GM18907 (cell line): ENCODE results near the gene LOC128125822.

Experiments
- ATAC-seq: cut with Tn5 transposase; IDR thresholded peaks from one replicate; pipeline ENCODE4 v1.9.1; 2021; ENCODE audit warnings: mild to moderate bottlenecking, moderate library complexity; ENCODE audit not compliant: unreplicated experiment

Gene LOC128125822

DNA sequence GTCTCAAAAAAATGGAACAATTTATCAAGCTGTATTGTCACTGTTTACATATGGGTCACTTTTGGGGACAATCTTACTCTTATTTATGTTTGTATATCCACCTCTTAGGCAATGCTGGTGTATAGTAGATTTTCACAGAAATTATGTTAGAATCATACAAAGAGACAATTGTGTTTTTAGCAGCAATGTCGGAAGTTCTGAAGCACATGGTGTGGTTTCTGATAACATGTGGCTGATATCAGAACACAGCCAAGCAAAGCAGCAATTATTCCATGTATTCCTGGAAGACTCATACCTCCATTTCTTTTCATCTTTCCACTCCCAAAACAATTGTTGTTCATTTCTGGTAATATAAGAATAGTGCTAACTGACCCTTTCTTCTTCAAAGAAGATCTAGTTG, 17.5 kb upstream of the LOC128125822 start:
- ATAC-seq = no peak

DNA sequence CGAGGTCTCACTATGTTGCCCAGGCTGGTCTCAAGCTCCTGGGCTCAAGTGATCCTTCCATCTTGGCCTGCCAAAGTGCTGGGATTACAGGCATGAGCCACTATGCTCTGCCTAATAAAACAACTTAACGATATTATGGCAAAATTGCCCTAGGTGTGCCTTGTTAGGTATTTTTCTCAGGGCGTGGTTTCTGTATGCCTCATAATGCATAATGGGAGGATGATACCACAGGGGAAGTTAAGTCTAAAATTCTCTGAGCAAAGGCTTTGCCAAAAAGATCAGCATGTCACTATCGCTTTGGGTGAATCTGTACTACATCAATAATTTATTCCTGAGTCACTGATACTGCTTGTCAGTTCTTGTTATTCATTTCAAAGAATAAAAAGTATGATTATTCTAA, 15.9 kb upstream of the LOC128125822 start:
- ATAC-seq = no peak

DNA sequence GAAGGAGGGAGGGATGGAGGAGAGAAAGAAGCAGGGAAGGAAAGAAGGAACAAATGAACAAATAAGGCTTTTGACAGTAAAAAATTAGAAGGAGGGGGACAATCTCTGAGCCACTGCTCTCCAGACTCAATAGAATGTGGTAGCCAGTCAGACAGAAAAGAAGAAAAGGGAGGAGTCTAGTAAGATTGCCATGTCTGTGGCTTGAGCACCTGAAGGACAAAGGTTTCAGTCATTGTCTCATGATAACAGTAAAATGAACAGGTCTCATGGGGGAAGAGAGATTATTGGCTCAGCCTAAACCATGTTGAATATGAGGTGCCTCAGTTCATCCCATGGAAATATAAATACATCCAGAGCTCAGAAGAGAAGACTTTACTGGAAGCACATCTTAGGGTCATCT, 14.0 kb upstream of the LOC128125822 start:
- ATAC-seq = peak; percentile 52

DNA sequence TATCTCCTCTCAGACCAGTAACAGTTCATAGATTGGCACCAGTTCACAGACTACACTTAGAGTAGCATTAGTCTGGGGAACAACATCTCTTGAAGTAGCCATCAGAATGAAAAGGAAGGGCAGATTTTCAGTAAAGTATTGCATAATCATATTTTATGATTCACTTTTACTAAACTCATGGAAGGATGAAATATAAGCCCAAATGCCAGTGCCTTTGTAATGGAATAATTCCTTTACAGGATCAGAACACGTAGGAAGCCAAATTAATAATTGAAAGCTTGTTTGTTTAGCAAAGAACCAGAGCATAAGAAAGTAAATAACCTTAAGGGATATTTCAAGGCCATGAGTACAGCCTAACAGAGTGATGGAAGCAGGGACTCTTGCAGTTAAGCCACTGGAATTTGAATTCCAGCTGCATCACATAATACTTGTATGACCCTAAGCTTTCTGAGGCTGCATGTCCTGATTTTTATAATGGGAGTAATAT, 11.4 kb upstream of the LOC128125822 start:
- no peak for ATAC-seq

DNA sequence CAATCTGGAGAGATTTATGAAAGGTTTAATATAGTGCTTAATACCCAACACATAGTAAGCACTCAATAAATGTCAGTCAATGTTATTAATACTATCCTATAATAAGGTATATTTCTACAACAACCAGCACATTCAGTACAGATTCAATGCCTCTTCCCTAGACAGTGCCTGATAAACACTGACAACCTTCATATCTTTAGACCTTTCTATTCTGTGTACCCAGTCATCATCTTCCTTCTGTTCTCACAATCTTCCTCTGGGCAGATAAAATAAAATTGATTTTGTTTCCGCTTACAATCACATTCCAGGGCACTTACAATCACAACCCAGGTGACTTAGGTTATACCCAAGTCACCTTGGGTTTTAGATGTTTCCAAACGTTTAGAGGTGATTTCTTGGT, 11.0 kb upstream of the LOC128125822 start:
- no peak for ATAC-seq

DNA sequence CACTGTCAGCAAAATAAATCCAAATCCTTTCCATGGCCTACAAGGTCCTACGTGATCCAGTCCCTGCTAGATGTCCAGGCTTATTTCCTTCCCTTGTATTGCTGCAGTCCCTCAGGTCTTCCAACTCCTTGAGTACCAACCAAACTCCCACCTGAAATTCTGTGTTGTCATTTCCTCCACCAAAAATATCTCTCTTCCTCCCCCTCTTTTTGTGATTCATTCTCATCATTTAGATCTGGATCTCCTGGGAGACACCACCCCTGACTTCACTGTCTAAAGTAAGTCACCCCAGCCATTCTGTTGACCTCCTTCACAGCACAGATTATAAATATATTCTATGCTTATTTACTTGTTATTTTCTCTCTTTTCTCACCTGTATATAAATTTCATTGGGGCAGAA, 9.0 kb upstream of the LOC128125822 start:
- ATAC-seq = no peak

DNA sequence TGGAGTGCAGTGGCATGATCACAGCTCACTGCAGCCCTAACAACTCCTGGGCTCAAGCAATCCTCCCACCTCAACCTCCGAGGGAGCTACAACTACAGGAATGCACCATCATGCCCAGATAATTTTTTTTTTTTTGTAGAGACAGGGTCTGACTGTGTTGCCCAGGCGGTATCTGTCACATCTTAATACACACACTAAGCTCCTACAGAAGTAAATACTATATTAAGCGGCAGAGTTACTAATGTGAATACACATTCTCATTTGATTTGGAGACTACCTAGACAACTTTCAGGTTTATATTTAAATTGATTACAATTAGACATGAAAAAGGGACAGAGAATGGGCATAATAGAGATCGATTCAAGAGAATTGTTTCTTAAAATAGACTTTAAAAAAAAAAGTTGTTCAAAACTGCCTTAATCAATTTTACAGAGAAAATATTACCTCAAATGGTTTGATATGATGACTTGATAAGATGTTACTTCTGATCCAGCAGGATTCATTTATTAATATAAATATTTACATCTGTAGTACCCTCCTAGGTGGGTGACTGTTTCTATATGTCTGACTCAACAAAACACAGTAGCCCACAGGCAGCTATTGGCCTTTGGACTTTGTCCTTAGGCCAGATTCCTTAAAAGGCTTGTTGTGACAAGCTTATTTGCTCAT, 7.1 kb upstream of the LOC128125822 start:
- ATAC-seq = no peak

DNA sequence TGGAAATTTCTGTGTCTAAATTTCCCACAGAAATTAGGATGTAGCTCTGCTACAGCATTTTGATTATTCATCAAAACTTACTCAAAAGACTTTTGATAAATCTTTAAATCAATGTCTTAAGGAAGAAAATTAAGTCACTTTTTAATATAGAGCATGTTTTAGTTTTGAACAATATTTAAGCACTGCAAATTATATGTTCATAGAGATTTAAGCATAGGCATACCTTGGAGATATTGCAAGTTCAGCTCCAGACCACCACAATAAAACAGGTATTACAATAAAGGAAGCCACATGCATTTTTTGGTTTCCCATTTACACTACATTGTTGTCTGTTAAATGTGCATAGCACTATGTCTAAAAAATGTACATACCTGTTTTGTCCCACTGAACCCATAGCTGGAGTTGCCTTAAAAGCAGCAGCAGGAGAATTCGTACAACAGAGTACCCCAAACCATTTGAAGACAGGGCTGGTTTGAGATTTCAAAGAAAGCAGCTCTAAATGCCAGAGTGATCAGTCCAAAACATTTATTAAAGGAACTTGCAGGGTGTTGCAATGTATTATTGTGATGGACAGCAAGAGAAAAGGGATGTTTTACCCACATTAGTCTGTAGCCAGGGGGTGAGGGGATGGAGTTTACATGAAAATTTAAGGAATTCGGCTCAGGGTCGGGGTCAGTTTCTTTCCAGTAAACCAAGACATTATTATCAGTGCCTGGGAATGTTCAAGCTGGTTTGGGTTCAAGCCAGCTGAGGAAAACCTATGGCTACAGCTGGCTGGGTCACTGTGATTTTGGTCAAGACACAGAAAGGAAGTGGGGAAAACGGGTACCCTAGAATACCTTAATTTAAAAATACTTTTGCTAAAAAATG, 6.3 kb upstream of the LOC128125822 start:
- ATAC-seq = no peak

DNA sequence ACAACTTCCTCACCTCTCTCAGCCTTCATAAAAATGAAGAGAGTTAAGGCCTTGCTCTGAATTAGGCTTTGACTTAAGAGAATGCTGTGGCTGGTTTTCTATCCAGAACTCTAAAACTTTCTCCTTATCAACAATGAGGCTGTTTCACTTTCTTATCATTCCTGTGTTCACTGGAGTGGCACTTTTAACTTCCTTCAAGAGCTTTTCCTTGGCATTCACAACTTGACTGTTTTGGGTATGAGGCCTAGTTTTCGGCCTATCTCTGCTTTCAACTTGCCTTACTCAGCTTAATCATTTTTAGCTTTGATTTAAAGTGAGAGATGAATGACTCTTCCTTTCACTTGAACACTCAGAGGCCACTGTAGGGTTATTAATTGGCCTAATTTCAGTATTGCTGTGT, 4.3 kb upstream of the LOC128125822 start:
- no peak for ATAC-seq

DNA sequence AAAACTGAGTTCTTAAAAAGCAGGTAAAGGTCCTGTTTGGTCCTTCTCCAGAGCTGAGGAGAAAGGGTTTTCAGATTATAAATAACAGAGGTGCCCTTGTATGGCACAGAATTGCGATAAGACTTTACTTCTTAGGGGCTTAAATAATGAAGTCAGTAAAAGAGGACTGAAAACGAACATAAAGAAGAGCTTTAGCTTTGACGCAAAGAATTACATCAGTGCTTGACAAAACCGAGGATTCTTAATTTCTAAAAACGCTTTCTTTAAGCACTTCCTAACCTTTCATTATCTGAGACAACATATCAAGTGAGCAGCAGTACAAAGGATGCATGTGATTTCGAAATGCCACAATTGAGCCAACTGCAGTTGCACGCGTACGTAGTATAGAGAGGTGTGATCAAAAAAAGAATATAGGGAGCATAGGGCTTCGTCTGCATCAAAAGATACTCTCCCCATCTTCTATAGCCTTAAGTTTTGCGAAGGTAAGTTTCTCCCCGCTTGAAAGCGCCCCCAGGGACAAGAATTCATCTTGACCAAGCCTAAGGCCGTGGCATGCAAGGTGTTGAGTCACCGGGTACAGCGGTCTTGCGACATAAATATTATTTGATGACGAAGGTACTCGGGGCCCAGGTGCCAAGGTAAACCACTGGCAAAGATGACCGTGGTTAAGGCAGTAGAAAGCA, 778 bp upstream of the LOC128125822 start:
- peak; percentile 18 for ATAC-seq

DNA sequence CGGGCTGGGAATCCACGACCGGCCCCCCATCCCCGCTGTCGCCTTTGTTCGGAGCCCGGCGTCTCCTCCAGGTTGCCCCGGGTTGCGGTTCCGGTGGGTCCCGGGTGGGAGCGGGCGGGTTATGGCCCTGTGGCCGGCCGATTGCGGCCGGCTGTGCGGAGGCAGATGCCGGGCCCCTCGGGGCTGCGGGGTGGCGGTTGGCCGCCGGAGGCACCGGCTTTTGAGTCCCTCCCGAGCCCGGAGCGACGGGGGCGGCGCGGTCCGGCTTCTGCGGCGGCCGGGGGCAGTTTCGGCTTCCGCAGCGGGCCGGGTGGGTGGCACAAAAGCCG, 431 bp downstream of the LOC128125822 start:
- peak; percentile 8 for ATAC-seq

DNA sequence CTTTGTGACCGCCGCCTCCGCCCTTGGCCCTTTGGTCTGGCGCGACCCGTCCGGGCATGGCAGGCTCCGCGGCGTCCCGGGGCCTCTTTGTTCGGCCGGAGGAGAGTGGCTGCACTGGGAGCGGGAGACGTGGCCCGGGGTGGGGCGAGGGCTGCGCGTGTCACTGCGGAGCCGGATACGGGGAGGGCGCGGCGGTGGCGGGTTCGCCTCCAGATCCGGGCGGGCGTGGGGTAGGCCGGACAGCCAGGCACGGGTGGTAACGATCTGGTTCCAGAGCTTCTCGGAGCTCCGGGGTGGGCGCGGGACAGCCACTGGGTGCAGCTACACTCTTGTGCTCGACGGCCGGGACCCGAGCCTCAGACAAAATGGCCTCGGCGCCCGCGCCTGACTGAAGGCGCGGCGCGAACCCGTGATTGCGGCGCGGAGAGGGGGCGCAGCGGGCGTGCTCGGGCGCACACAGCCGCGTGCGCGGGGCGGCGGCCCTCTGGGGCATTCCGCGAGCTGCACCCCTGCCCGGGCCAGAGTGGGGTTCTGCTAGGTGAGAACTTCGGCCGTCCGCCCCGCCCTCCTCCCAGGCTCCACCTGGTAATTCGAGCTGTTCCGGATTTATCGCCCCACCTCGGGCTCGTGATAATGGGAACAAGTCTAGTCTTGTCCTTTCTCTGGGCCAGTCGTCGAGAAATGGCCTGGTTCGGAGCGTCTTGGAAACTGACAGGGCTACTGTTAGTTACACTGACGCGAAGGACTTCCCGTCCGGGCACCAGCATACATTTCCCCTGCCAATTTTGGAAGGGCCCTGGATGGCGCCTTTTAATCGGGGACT, 1.0 kb downstream of the LOC128125822 start:
- peak; percentile 56 for ATAC-seq

DNA sequence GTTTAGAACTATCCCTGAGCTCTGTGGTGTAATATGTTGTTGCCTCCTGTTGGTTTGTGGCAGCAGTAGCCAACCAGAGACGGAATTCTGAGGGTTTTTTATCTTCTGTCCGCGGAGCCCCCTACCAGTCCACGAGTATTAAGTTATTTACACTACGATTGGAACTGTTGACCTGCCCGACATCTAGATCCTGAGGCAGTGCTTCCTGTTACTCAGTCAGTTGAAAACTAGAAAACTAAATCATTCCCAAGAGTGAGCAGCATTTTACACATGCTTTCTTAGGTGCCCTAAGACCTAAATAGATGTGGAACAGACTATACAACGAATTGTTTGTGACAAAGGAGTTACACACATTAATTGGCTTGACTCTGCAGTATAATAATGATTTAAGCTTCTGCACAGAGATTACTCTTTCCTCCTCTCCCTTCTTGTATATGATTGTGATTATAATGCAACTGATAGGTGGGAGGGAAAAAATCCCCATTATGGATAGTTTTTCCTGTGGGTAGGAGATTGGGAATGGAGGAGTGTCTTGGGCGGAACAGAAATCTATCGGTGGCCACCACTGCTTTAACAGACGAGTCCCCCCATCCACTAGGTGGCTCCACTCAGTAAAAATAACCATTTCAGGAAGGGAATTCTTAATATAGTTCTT, 1.7 kb downstream of the LOC128125822 start:
- ATAC-seq = no peak

DNA sequence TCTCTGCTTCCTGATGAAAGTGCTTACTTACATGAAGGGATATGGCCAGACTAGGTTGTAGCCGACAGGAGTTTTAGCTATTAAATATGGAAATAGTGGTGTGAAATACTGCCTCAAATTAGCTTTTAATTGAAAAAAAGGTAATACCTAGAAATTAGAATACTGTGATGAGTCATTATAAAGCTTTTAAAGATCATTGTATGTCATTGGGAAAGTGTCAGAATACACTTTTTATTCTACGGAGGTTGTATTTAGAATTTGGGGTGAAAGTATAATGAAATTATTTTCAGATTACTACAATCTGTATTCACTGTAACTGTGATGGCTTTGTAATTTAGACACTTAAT, 2.2 kb downstream of the LOC128125822 start:
- no peak for ATAC-seq

DNA sequence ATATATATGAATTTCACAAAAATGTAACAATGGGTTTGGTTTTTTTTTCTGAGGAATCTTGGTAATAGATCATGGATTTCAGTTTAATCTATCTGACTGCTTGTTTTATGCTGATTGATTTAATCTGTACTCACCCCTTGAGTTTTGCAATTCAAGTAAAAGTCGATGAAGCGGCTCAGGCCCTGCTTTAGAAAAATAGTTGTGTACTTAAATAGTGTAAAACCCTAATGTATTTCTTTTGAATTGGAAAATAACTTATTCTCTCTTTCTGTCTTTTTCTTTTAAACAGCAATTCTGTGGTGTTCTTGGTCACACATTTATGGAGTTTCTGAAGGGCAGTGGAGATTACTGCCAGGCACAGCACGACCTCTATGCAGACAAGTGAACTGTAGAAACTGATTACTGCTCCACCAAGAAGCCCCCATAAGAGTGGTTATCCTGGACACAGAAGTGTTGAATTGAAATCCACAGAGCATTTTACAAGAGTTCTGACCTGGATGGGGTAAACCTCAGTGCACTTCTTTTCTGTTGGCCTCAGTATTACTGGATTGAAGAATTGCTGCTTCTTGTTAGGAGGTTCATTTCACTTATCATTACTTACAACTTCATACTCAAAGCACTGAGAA, 4.0 kb downstream of the LOC128125822 start:
- ATAC-seq = no peak

DNA sequence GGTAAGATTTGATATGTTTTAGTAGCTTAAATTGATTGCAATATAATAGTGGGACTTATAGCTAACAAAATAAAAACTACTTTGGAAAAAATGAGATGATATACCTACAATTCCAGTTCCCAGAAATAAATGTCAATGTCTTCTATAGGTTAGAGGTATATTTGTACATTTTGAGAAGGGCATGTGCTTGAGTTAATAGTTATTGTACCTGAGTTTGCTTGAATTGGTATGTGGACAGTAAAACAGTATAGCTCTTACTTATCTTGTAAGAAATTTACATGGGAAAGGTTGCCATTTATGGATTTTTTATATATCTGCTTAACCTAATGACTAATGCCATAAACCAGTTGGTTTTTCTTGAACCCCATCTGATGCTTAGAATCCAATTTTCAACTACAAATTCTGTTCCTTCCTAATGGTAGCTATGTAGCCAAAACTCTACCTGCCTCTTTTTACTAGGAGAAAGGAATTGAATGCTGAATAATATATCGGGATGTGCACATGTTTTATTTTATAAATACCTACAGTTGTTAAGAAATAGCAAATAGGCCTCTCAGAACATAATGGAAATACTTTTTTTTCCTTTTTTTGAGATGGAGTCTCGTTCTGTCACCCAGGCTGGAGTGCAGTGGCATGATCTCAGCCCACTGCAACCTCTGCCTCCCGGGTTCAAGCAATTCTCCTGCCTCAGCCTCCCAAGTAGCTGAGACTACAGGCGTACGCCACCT, 4.9 kb downstream of the LOC128125822 start:
- ATAC-seq = no peak

DNA sequence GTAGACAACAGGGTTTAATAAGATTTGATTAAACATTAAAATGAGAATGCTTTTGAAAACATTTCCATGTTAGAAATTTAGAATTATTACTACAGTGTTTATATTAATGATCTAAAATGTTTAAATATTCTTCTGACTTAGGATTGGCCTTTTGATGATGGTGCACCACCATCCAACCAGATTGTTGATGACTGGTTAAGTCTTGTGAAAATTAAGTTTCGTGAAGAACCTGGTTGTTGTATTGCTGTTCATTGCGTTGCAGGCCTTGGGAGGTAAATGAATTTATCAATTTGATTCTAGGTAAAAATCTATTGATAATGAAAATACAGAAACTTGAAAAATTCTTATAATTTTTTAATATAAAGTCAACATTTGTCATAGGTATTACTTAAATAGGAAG, 6.5 kb downstream of the LOC128125822 start:
- ATAC-seq = no peak

DNA sequence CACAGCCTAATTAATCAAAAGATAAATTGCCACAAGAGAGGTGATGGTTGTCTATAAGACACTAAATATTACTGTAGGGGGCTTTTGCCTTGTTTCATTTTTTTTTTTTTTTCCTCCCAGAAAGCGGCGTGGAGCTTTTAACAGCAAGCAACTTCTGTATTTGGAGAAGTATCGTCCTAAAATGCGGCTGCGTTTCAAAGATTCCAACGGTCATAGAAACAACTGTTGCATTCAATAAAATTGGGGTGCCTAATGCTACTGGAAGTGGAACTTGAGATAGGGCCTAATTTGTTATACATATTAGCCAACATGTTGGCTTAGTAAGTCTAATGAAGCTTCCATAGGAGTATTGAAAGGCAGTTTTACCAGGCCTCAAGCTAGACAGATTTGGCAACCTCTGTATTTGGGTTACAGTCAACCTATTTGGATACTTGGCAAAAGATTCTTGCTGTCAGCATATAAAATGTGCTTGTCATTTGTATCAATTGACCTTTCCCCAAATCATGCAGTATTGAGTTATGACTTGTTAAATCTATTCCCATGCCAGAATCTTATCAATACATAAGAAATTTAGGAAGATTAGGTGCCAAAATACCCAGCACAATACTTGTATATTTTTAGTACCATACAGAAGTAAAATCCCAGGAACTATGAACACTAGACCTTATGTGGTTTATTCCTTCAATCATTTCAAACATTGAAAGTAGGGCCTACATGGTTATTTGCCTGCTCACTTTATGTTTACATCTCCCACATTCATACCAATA, 7.8 kb downstream of the LOC128125822 start:
- no peak for ATAC-seq

DNA sequence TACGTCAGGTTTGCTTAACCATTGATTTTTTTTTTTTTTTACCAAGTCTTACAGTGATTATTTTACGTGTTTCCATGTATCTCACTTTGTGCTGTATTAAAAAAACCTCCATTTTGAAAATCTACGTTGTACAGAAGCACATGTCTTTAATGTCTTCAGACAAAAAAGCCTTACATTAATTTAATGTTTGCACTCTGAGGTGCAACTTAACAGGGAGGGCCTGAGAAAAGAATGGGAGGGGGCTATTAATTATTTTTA, 8.4 kb downstream of the LOC128125822 start:
- no peak for ATAC-seq
